HG02943 (cell line): ENCODE data around the gene EPX.

Experiments used
- ATAC-seq: cut with Tn5 transposase; IDR thresholded peaks from one replicate; pipeline ENCODE4 v1.9.1; 2021; ENCODE audit warnings: mild to moderate bottlenecking, low read depth, moderate library complexity; ENCODE audit not compliant: unreplicated experiment

The EPX gene

DNA sequence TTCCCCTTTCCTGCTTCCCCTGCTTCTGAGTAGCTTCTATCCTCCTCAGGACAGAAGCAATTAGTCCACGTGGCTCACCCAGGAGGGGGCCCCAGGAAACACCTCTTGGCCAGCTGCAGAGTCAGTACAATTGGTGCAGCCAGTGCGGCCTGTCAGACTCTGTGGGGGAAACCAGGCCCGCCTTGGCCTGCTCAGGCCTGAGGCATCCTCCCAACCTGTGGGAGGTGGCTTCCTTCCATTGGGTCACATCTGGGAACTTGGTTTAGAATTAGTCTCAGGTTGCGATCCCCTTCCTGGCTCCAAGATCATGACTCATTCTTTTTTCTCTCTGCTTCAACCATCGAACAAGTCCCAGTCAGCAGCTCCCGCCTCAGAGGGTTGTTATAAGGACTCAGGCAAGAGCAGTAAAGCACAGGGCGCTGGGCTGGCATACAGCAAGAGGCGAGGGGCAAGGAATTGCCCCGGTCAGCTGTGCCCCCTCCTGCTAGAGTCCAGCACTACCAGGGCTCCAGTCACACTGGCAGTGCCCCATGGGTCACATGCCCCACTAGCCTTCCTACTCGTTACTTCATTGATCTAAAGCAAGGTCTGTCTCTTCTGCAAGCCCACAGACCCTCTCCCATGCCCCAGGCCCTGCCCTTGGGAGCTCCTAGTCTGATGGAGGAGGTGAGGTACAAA is 8.1 kb upstream of the EPX start:
- no peak for ATAC-seq

DNA sequence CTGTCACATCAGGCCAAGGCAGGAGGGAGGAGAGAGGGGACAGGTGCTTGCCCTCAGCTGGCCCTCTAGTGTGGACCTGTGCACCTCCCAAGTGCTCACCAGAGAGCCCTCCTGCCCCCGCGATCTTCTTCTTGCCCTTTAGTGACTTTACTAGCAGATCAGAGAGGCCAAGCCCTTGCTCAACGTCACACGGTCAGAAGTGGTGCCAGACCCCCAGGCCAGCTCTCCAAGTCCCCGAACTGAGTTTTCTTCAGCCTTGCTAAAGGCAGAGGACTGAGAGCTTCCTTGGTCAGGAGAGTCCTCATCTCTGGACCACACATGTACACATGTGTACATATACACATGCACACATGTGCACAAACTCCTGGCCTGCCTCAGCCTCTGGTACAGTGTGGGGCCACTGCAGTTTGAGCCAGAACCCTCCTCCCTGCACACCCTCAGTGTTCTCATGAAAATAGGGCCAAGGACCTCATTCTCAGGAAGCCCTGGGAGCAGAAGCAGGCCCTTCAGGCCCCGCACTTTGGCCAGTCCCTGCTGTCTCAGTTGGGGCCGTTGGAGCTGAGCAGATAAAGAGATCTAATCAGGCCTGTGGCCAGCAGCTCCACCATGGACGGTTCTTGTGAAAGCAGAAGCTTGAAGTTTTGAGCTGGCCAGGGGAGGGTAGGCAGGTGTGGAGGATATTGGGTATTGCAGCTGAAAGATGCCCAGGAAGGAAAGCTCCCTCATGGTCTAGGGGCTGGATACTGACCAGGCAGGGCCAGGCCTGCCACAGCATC is 7.4 kb upstream of the EPX start:
- no peak for ATAC-seq

DNA sequence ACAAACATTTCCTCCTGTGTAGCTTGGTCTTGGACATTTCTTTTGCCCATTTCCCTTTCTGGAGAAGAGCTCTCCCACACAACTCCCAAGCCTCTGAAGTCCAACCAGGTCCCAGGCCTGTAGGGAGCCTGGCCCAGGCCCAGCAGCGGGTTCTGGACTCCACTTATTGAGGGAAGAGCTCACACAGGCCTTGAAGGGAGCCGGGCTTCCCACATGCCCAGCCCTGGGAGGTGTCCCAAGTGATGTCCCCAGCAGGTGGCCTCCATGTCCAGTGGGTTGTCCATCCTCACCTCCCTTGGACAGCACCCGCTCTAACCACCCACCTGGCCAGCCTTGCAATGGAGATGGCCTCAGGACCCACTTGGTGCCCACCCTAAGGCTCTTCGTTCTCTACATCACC is 5.9 kb upstream of the EPX start:
- ATAC-seq: no peak

DNA sequence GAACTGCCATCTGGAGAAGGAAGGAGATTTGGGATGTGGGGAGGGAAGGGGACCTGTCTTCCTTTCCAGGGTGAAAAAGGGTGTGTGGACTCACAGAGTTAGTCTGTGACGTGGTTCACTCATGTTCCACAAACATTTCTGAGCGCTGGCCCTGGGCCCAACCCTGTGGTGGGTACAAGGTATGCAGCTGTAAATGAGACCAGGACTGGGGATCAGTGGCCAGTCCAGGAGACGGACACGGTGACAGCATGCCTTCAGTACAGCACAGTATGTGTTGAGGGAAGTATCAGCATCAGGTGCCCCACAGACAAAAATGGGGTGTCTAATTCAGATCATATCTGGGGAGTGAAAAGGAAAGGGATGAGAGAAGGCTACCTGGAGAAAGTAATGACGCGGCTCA is 5.5 kb upstream of the EPX start:
- no peak for ATAC-seq

DNA sequence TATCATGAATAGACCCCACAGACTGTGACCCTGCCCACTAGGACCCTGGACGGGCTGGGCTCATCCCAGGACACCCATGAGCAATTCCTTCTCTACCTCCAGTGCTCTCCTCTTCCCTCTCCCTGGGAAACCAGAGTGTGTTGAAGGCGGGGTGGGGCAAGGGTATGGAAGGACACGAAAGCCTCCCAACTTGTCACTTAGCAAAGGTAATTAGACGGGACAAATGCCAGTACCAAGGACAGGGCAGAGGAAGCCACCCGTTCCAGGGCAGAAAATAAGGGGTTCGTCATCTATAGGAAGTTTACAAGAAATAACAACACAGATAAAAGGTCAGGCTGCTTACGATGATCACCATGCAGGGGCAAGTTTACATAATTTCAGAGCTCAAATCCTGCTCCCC is 4.9 kb upstream of the EPX start:
- no peak for ATAC-seq

DNA sequence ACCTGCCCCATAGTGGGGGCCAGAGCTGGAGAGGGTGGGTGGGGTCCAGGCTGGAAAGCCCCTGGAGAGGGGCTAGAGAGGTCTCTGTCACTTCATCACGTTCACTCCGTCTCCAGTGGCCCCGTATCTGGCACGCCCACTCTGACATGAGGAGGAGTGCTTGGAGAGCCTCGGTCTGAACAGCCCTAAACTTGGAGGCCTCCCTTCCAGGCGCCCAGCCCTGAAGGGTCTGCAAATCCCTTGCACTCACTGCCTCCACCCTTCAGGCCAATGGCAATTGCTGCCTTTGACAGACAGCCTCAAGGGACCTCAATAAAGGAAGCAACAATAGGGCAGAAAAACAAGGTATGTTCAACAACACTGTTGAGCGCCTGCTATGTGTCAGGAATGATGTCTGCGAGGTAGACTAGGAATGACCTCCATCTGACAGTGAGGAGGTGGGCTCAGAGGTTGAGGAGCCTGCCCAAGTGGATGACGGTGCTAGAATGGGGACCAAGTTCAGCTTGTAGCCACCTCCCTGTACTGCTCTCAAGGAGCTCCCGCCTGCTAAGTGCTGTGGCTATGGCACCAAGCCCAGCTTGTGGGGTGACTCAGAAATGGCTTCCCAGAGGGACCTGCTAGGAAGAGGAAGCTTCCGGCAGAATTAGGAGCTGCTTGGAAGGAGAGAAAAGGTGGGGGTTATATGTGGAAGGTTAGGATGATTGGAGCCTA is 2.9 kb upstream of the EPX start:
- no peak for ATAC-seq

DNA sequence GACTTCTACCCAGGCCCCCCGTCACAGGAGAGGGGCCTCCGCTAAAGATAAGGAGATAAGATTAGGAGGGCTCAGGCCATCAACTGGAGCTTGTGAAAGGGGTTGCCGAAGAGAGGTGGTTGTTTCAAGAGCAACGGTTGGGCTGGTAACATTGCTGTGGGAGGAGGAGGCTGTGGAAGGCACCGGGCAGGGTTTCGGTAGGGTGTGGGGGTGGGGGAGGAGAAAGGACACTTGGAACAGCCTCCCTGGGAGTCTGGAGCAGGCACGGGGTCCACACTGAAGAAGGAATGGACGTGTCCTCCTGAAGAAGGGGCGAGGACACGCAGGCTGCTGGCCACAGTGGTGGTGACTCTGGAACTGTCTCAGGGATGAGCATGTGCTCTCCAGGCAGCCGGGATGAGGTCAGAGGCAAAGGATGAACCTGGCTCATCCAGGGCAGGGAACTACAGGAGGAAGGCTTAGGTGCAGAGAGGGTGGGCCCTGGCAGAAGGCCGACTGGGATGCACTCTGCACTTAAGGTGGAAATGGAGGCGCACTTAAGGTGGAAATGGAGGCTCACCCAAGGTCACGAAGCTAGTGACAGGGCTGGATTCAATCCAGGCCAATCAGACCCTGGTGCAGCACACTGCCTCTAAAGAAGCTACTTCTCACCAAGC is 1.2 kb upstream of the EPX start:
- ATAC-seq: no peak

DNA sequence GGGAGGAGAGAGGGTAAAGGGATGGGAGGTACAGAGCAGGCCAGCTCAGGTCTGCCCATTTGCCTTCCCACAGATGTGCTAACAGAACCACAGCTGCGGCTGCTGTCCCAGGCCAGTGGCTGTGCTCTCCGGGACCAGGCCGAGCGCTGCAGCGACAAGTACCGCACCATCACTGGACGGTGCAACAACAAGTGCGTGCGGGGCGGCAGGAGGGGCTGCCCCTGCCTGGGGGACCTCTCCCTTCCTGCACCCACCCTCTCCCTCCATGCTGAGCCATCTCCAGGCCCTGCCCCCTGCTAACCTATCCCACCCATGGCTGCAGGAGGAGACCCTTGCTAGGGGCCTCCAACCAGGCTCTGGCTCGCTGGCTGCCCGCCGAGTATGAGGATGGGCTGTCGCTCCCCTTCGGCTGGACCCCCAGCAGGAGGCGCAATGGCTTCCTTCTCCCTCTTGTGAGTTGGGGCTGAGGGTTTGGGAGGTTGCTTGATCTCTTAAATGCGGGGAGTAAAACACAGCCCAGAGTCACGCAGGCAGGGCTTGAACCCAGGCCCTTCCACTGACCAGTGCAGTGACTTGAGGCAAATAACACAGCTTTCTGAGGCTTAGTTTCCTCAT is 1.2 kb downstream of the EPX start:
- ATAC-seq: no peak

DNA sequence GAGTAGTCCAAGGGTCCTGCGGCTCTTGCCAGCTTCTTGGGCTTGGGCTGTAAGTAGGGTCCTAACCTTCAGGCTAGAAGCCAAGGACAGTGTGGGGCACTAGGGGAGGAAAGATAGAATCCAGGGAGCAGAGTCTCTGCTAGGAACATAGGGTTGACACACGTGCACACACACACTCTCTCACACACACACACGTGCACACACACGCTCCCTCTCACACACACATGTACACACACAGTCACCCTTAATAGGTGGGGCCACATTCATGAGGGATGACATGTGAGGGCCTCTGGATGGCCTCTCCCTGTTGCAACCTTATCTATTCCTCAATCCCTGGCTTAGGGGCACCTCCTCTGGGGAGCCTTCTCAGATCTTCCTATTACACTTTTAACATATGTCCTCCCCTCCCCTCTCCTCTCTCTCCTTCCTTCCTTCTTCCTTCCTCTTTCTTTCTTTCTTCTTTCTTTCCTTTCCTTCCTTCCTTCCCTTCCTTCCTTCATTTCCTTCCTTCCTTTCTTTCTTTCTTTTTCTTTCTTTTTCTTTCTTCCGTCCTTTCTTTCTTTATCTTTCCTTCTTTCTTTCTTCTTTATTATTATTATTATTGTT is 3.1 kb downstream of the EPX start:
- ATAC-seq: no peak

DNA sequence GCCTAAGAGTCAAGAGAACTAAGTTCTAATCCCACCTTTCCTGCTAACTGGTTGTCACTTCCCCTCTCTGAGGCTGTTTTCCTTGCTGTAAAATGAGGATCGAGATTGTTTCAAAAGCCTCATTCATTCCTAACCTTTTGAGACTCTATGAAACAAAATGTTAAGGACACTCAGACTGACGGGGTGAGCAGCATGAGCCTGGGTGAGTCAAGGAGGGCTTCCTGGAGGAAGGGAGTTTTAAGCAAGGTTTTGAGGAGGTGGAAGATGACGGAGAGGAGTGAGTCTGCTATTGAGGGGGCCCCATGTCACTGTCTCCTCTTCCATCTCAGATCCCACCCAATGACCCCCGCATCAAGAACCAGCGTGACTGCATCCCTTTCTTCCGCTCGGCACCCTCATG is 4.1 kb downstream of the EPX start:
- no peak for ATAC-seq

DNA sequence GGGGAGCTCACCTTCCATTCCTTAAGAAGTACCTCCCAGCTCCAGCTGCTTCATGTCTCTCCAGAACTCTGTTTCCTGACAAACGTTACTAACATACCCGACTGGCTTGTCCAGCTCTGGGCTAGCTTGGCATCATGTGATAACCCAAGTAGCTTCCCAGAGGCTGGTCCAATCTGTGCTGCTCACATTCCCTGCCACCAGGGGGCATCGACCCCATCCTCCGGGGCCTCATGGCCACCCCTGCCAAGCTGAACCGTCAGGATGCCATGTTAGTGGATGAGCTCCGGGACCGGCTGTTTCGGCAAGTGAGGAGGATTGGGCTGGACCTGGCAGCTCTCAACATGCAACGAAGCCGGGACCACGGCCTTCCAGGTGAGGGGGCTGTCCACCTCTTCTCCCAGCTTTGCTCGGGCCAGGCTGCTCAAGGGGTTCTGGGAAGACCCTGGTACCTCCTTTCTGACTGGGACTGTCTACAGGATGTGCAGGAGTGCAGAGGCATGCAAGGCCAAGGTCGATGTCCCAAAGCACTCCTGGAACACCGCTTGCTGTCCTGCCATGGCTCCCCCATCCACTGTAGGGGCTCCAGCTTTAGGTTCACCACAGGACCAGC is 7.6 kb downstream of the EPX start:
- no peak for ATAC-seq

DNA sequence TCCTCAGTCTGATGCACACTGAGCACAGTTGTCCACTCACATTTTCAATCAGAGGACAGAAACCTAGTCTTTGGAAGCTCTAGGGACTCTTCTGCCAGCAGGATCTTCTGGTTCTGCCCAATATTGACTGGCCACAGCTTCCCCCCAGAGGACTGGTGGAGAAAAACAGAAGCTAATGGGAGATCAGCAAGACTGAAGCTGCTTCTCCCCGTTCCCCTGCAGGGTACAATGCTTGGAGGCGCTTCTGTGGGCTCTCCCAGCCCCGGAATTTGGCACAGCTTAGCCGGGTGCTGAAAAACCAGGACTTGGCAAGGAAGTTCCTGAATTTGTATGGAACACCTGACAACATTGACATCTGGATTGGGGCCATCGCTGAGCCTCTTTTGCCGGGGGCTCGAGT is 10.3 kb downstream of the EPX start:
- no peak for ATAC-seq

DNA sequence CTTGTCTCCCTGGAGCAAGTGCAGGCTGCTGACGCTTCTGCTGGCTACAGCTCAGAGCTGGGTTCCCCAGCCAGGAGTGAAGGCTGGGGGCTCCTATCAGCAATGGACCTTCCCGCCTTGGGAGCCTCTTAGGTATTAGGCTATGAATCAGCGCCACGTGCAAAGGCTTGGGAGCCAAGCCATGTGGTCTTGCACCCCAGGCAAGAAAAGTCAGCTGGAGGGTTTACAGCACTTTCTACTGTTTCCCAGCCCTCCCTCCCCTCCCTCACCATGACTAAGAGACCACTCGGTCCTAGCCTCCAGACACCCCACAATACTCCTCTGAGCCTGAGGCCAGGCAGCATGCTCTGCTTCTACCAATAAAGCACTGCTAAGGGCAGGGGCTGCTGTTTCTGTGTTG is 12.3 kb downstream of the EPX start:
- ATAC-seq: no peak

DNA sequence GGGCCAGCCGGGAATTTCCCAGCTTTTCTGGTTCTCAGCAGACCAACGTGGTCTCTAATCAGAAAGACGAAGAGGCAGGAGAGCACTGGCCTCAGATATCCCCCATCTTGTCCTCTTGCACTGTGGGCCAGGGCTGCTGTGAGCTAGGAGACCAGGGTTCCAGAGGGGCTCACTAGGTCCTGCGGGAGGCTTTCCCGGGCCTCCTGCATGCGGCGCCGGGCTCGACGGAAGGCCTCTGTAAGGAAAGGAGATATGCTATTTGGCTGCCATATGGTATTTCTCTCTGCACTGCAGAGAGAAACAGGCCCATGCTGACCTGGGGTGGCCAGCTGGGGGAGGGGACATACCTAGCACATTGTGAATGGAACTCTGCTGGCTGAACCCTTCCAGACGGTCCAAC is 13.4 kb downstream of the EPX start:
- no peak for ATAC-seq

DNA sequence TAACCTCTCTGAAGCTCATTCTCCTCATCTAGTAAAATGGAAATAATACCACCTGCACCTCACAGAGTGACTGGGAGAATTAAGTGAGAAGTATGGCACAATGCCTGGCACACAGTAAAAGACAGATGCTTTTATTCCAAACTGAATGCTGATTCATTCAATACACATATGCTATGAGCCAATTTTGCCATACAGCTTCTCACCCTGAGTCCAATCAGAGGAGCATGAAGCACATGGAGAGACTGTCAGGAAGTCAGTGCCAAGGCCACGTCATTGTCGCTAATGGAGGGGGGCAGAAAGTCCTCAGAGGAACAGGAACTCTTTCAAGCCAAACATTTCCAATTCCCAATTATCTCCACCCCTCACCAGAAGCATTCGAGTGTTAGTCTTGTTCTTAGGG is 14.9 kb downstream of the EPX start:
- no peak for ATAC-seq

DNA sequence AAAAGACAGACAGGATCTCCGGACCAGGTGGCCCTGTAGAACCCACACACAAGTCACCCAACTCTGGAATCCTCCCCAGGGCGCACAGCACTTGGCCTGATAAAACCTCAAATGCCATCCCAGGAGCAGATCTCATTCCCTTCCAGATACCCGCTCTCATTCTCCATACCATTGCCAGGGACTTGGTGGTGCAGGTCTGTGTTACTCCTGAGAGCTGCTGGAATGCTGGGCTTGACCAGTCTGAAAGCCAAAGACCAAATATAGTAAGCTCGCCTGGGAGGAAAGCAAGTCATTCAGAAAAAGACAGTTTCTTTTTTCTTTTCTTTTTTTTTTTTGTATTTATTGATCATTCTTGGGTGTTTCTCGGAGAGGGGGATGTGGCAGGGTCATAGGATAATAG is 15.8 kb downstream of the EPX start:
- no peak for ATAC-seq

DNA sequence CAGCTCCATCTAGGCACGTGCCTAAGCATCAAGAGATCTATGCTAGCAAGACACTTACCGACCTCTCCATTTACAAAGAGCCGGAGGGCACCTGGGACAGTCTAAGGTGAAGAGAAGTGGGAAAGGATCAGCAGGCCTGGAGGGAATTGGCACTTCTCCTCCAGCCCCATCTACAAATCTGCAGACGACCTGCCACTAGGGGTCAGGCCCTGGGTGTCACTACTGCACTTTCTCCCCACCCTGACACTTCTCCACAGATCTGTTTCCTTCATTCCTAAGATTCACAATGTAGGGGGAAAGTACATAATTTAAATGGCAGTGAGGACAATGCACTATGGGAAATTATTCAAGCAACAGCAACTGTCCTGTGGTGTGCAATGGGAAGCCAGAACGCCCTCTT is 18.4 kb downstream of the EPX start:
- no peak for ATAC-seq

DNA sequence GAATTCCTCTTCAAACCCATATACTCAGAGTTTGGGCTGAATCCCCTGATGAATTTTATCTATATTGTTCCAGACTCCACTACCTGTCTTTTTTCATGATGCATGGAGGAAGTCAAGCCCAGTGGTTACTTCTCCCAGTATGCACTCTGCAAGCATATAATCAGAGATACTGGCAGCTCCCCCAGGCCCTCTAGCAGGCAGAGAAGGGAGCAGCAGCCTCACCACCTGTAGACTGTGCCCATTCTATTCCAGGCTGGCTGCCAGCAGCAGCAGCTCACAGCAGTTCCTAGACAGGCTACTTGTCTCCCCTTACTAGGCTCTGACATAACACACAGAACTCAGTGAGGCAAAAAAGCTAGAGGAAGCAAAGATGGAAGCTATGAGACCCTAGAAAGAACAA is 23.2 kb downstream of the EPX start:
- ATAC-seq: no peak

DNA sequence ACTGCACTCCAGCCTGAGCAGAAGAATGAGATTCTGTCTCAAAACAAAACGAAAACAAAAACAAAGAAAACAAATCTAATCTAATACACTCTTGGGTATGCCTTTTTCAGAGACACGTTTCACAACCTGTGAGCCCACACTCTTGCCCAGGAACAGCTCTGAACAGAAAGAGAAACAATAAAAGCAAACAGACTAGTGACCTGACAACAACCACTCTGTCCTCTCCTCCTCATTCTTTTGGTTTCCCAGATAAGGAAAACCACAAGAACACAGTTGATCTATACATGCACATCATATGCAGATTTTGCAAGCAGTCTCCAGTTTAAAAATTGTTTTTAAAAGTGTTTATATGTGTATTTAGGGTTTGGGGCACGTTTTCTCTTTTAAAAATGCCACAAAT is 25.2 kb downstream of the EPX start:
- no peak for ATAC-seq
